NCI-H1417 (cell line): Measurements from ENCODE around the gene TLX2.
"Not testable (repeated sequence)": the region's sequence is repeated elsewhere in the genome, so short reads cannot be mapped to it uniquely, and the experiment has no call there.

Experiments
- DNase-seq, 3 experiments: peaks; one replicate each; lab custom pipeline; 2025; lab: John Stamatoyannopoulos, UW

TLX2 gene

GRCh38 chr2:74514368-74515270 is at the start of gene TLX2:
TSS of gene TLX2 (plus strand) at chr2:74514450. CDS start at chr2:74514807, 357 bp downstream.
- DNase-seq, result peak in 2 of 3 experiments; percentile 58 to 65

GRCh38 chr2:74470742-74471141 is 43.5 kb upstream of the TLX2 start:
- not testable (repeated sequence) for DNase-seq

DNA sequence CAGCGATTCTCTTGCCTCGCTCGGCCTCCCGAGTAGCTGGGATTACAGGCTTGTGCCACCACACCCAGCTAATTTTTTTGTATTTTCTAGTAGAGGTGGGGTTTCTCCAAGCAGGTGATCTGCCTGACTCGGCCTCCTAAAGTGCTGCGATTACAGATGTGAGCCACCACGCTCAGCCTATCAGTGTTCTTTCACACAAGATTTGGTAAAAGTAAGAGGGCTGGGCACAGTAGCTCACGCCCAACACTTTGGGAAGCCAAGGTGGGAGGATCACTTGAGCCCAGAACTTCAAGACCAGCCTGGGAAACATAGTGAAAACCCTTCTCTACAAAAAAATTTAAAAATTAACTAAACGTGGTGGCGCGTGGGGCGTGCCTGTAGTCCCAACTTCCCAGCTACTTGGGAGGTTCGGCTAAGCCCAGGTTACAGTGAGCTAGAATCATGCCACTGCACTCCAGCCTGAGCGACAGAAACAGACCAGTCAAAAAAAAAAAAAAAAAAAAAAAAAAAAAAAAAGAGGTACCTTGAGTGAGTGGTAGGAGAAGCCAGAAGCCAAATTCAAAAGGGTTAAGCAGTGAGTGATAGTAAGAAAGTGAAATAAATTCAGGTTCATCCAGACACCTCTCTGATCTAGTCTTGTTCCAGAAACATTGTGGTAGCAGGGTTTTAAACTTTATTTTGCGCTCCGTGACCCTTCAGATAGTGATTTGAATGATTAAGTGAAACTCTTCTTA is 42.8 kb upstream of the TLX2 start:
- peak in 1 of 3 experiments; percentile 47 for DNase-seq

- peak; percentile 86 to 98 (median 97) for DNase-seq
Measured at GRCh38 chr2:74472086-74472944, 41.9 kb upstream of the TLX2 start, which contains the start of gene MRPL53. TSS of gene MRPL53 (minus strand) at chr2:74472680. CDS start at chr2:74472660, 20 bp downstream.

DNA sequence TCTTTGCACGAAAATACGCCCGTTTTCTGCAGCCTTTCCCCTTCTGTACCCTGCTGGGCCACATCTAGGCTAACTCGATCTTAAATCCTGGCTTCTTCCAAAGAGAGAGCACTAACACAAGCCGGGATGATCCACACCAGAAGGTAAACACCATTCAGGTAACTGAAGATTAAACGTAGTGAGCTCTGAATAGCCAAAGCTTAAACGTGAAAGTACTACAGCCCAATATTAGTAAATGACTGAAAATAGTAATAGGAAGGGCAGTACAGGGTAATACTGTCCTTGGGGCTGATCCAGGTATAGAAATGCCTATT is 41.3 kb upstream of the TLX2 start:
- no peak for DNase-seq

DNA sequence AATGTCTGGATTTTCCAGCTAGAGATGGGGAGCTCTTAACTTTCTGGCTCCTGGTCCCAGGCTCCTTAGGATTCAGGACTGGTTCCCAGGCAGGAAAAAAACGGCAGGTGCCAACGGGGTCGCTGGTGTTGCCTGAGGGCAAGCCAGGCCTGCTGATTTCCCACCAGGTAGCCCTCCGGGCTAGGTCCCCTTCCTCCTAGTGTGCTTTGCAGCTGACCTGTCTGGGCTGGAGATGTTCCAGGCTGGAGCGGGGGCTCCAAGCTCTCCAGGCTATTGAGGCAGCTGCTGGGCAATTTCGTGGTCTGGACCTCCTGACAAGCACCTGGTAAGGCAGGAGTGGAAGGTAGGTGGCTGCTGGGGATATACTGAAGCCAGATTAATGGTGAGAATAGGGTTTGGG is 39.8 kb upstream of the TLX2 start:
- DNase-seq, result no peak

- DNase-seq, result no peak
Measured at GRCh38 chr2:74474899-74475298, 39.4 kb upstream of the TLX2 start.

GRCh38 chr2:74481431-74481830 is 32.8 kb upstream of the TLX2 start:
- no peak for DNase-seq

GRCh38 chr2:74481961-74482800 is 32.1 kb upstream of the TLX2 start:
- DNase-seq, result peak in 2 of 3 experiments; percentile 70 to 95

DNA sequence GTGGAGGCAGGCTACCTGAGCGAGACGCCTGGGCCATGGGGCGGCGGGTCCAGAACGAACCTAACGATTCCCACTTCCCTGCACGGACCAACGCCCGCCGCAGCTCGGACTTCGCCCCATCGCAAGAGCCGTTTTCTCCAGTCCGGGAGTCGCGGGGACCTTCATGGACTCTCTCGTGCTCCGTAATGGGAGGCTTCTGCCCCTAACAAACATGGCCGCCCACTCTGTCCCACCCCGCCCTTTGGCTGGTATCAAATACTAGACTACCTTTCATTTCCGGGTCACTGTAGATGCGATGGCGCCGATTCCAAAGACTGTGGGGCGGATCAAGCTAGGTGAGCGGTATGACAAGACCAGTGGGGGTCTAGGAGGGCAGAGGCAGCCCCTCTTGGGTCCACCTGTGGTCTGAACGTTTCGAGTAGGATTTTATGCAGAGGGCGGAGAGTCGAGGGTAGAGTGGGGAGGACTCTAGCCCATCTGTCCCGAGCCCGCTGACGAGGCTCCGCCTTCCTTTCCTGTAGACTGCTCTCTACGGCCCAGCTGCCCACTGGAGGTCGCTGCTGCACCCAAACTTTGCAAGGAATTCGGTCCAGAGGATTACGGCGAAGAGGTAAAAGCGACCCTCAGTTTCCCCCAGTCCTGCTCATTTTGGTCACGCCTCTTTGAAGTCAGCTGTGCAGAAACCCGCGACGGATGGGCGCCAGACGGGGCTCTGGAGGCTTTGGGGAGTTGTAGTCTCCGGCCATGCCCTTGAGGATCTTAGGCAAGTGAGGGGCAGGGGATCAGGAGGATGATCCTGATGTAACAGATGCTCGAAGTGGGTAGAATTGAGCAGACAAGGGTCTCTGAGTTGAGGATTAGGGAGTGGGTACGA is 31.2 kb upstream of the TLX2 start, which contains the start of the genes CCDC142 and TTC31:
Gene CCDC142 (minus strand): TSS at position 198 of the 874 bp plus-strand sequence. CDS start 161 bp downstream, at position 37.
Gene TTC31 (plus strand): TSS at position 281 of the 874 bp plus-strand sequence. CDS start 15 bp downstream, at position 296.
- DNase-seq, result peak; percentile 84 to 99 (median 99)

GRCh38 chr2:74483675-74484164 is 30.5 kb upstream of the TLX2 start:
- DNase-seq, result not testable (repeated sequence)

GRCh38 chr2:74486141-74486540 is 28.1 kb upstream of the TLX2 start:
- DNase-seq, result no peak

GRCh38 chr2:74488643-74489481 is 25.4 kb upstream of the TLX2 start:
- no peak for DNase-seq

DNA sequence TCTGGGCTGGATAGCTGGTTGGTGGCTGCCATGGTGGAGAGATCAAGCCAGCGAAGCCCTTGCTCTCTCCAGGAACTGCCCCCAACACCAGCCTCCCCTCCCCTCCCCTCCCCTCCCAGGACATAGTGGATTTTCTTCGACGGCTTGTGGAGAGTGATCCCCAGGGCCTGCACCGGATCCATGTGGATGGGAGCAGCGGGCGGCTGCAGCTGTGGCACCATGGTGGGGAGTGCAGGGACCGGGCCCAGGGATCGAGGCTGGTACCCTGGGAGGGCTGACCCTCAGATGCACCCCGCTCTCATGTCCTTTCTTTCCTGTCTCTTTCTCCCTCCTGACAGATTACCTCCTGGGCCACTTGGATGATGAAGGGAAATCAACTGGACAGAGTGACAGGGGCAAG is 24.3 kb upstream of the TLX2 start:
- DNase-seq, result no peak

GRCh38 chr2:74491648-74492544 is 22.4 kb upstream of the TLX2 start:
- no peak for DNase-seq

GRCh38 chr2:74493546-74493945 is 20.7 kb upstream of the TLX2 start:
- DNase-seq, result no peak

- DNase-seq, result no peak
Measured at GRCh38 chr2:74495440-74495839, 18.8 kb upstream of the TLX2 start.
